GM12892 (cell line): Measurements from ENCODE around the gene FBXL2.
"Not testable (repeated sequence)": the region's sequence is repeated elsewhere in the genome, so short reads cannot be mapped to it uniquely, and the experiment has no call there.

Experiments
- DNase-seq: peaks from one replicate; pipeline ENCODE4 v3.0.0; 2011; ENCODE audit not compliant: insufficient read length
- FAIRE-seq: peaks from 2 replicates; lab custom pipeline; 2011; peaks lifted over from hg19 to GRCh38; lab: Jason Lieb, UNC
- POLR2A ChIP-seq: IDR thresholded peaks from 2 replicates; pipeline ENCODE4 v1.6.1; 2011; ENCODE audit warnings: low read depth, low read length, control low read depth
- POLR2AphosphoS5 ChIP-seq: IDR thresholded peaks from 2 replicates; pipeline ENCODE4 v1.6.1; 2011; ENCODE audit warnings: low read depth, low read length, control low read depth
- TAF1 ChIP-seq: IDR thresholded peaks from 2 replicates; pipeline ENCODE4 v1.6.1; 2011; ENCODE audit warnings: low read depth, mild to moderate bottlenecking, control low read depth, low read length, borderline replicate concordance

Gene FBXL2

DNA sequence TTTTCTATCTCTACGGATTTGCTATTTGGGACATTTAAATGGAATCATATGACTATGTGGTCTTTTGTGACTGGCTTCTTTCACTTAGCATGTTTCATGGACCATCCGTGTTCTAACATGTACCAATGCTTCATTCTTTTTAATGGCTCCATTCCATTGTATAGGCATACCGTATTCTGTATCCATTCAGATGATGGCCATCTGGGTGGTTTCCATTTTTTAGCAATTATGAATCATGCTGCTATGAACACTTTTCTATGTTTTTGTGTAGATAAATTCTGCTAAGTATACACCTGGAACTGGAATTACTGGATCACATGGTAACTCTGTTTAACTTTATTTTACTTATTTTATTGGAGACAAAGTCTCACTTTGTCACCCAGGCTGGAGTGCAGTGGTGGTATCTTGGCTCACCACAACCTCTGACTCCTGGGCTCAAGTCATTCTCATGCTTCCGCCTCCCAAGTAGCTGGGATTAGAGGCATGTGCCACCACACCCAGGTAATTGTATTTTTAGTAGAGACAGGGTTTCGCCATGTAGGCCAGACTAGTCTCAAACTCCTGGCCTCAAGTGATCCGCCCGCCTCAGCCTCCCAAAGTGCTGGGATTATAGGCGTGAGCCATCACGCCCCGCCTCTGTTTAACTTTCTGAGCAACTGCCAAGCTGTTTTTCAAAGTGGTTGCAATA is 149.5 kb downstream of the FBXL2 start:
- DNase-seq (no peak), FAIRE-seq (no peak)
- no peak for TF ChIP-seq POLR2A

DNA sequence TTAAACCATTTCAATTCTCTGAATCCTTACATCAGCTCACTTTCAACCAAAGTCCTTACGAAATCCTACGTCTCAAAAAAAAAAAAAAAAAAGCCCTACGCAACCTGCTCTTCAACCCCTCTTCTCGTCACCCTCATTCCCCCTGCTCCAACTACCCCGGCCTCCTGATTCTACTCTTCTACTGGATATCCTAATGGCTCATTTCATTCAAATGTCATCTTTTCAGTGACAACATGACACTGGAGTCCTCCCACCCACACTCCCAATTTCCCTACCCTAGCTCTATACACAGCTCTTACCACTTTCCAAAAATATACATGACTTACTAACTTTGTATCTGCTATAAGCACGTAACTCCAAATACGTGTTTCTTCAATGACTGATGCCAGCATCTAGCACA is 151.5 kb downstream of the FBXL2 start:
- FAIRE-seq = peak; percentile 44
- no peak for DNase-seq
- TF ChIP-seq POLR2A (no peak), POLR2AphosphoS5 (no peak), TAF1 (no peak)

DNA sequence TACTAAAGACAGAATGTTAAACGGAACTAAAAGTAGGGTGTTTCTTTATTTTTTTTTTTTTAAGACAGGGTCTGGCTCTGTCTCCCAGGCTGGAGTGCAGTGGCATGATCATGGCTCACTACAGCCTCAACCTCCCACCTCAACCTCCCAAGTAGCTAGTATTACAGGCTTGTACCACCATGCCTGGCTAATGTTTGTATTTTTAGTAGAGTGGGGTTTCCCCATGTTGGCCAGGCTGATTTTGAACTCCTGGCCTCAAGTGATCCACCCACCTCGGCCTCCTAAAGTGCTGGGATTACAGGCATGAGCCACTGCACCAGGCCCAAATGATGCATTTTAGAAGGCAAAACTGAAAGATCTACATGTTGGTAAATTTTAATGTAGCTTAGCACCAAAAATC is 152.1 kb downstream of the FBXL2 start:
- not testable (repeated sequence) for DNase-seq, FAIRE-seq

DNA sequence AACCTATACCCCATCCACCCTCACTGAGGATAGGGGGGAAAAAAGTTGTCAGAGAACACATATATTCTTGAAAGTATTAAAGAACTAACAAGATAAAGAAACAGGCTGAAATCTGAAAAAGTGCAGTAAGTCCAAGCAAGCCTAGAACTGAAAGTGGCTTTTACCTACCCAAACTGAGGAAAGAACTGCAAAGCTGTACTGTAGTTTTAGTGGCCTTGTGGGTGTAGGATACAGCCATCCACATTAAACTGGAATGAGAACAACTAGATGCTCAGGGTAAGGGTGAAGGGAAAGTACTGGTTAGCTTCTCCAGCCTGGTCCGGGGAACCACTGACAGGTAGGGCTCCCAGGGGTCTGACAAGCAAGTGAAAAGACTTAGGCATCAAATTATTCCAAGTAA is 152.8 kb downstream of the FBXL2 start:
- TF ChIP-seq TAF1 = no peak
- no peak for TF ChIP-seq POLR2AphosphoS5
- TF ChIP-seq POLR2A = no peak
- no peak for FAIRE-seq
- DNase-seq = no peak

DNA sequence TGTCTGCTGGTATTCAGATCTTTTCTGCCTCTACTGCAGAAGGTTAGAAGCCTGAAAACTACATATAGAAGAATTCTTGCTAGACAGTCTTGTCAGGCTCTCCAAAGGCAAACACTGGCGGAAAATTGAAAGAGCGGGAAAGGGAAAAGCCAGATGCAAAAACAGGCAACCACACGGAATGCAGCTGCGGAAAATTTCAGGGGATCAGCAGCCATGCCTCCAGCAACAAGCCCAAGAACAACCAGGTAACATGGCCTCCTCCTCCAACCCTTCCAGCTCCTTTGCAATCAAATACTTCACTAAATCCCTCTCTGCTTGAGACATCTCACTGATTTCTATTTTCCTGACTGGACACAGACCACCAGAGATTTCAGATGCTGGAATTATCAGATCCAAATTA is 153.3 kb downstream of the FBXL2 start:
- FAIRE-seq = no peak
- TF ChIP-seq POLR2AphosphoS5 (no peak), TAF1 (no peak), POLR2A (no peak)
- DNase-seq = no peak

DNA sequence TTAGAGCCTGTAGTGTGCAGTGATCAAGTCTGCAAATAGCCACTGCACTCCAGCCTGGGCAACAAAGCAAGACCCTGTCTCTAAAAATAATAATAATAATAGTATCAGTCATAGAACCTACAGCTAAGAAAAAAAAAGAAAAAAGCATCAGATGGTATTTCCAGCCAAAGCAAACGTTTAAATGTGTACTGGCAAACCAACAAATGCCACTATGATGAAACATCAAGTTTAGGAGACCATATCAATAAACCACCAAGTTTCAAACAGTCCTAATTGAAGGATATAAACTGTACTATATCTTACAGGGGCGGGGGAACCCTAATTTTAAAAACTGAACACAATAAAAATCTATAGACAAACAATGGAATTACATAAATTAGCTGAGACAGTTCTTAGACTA is 156.6 kb downstream of the FBXL2 start:
- DNase-seq (no peak), FAIRE-seq (no peak)
- no peak for TF ChIP-seq POLR2A
